Caco-2 (cell line): ENCODE data around the gene CENPP. TPM values are rescaled to one million over a fixed set of nuclear protein-coding genes. Genes with fewer than 3 reads are reported as not detected.

ENCODE experiments used
- BruUV-seq: library from RNA; stranded (reverse); fragments of 400-500 nt; replicated peaks from 2 replicates; lab custom pipeline; 2021; lab: Mats Ljungman, UMichigan
- CTCF ChIA-PET: fragments of 300-600 bp; sonication (Branson Sonifier 250); formaldehyde crosslinking; loops from one replicate; lab custom pipeline; 2022; ENCODE audit warnings: antibody characterized with exemption; lab: Charles Lee
- POLR2A ChIA-PET: fragments of 300-600 bp; sonication (Branson Sonifier 250); formaldehyde crosslinking; loops from one replicate; lab custom pipeline; 2022; ENCODE audit warnings: antibody characterized with exemption; lab: Charles Lee
- DNase-seq, 2 experiments: peaks; one replicate each; pipeline versions ENCODE4 v3.0.0 to v3.0.0-alpha.2; 2020 to 2022
- H3K27me3 ChIP-seq: replicated peaks from 2 replicates; pipeline ENCODE4 v1.6.0; 2011; ENCODE audit warnings: low read length; ENCODE audit not compliant: control insufficient read depth, insufficient read depth
- H3K36me3 ChIP-seq: 2 replicates; pipeline ENCODE4 v1.5.1; 2011; ENCODE audit warnings: low read length; ENCODE audit not compliant: control insufficient read depth, insufficient read depth
- H3K4me1 ChIP-seq: fragments of 250-450 bp; sonication (Bioruptor Pico); 2 replicates; pipeline ENCODE4 v1.5.1; 2020; ENCODE audit warnings: mild to moderate bottlenecking
- H3K4me3 ChIP-seq: 2 replicates; pipeline ENCODE4 v1.5.1; 2011; ENCODE audit warnings: low read depth, mild to moderate bottlenecking, control low read depth, low read length
- H3K9me3 ChIP-seq: fragments of 250-450 bp; sonication (Bioruptor Pico); 2 replicates; pipeline ENCODE4 v1.5.1; 2020; ENCODE audit warnings: mild to moderate bottlenecking, moderate library complexity
- H3K27ac Mint-ChIP-seq: one replicate; pipeline ENCODE4 v1.8.0; 2022; ENCODE audit warnings: mixed read lengths; ENCODE audit not compliant: unreplicated experiment
- H3K27me3 Mint-ChIP-seq: one replicate; pipeline ENCODE4 v1.8.0; 2022; ENCODE audit warnings: mixed read lengths; ENCODE audit not compliant: insufficient read depth, unreplicated experiment
- H3K36me3 Mint-ChIP-seq: one replicate; pipeline ENCODE4 v1.8.0; 2022; ENCODE audit warnings: mild to moderate bottlenecking, mixed read lengths; ENCODE audit not compliant: insufficient read depth, unreplicated experiment
- H3K4me1 Mint-ChIP-seq: one replicate; pipeline ENCODE4 v1.8.0; 2022; ENCODE audit warnings: low read depth, mixed read lengths; ENCODE audit not compliant: unreplicated experiment
- H3K4me3 Mint-ChIP-seq: one replicate; pipeline ENCODE4 v1.8.0; 2022; ENCODE audit warnings: mild to moderate bottlenecking, moderate library complexity, mixed read lengths; ENCODE audit not compliant: unreplicated experiment
- H3K9me3 Mint-ChIP-seq: one replicate; pipeline ENCODE4 v1.8.0; 2022; ENCODE audit warnings: mixed read lengths; ENCODE audit not compliant: unreplicated experiment
- CTCF ChIP-seq, 2 experiments: fragments of 200-600 bp in 1 of 2; IDR thresholded peaks; 1 replicate in 1 of 2; 2 replicates in 1 of 2; pipeline versions ENCODE4 v1.5.1 to v1.8.0; 2011 to 2022; ENCODE audit warnings: antibody characterized with exemption in 1 of 2, control low read depth in 1 of 2, inconsistent platforms in 1 of 2, low read depth in 1 of 2, low read length in 1 of 2, mild to moderate bottlenecking in 1 of 2, moderate library complexity in 1 of 2; ENCODE audit not compliant: insufficient read depth in 1 of 2, severe bottlenecking in 1 of 2, unreplicated experiment in 1 of 2
- intact Hi-C: fragments of 100-400 bp; cut with micrococcal nuclease; formaldehyde crosslinking; loops from one replicate; pipeline ENCODE4 v1.10.0; 2022; ENCODE audit not compliant: unreplicated experiment
- total RNA-seq: library from RNA; stranded (reverse); gene quantifications from 2 replicates; pipeline ENCODE4 v1.2.3, GENCODE V29; 2022

The CENPP gene
- total RNA-seq, 1 experiment from 2014 or later: 7.6 TPM

DNA sequence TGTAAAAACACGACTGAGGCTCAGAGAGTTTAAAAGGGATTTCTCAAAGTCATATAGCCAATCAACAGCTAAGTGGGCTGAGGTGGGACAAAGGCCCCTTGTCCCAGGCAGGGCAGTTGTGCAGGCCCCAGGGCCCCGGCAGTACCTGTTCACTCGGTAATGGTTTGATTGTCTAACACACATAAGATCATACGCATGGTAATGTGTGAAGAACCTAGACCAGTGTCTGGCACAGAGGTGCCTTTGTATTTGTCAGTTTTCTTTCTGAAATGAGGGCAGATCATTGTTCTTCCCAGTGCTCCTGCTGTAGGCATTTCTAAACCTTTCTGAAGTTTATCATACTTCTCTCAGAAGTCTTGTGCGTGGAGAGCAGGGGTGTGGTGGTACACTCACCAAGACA, 277.3 kb downstream of the CENPP start:
- ChIA-PET CTCF (no interaction called here), POLR2A (no interaction called here)
- Mint-ChIP-seq H3K27me3 (no peaks in the 10 kb centered on the region), H3K4me3 (no peak overlapping the region), H3K9me3 (no peaks in the 10 kb centered on the region), H3K27ac (no peak overlapping the region), H3K36me3 (no peaks in the 10 kb centered on the region), H3K4me1 (no peaks in the 10 kb centered on the region)
- intact Hi-C loops: no loop called here
- no peaks in the 10 kb centered on the region for H3K27me3 ChIP-seq
- no peak overlapping the region for H3K4me3 ChIP-seq
- H3K4me1 ChIP-seq: no peaks in the 10 kb centered on the region
- H3K36me3 ChIP-seq: no peaks in the 10 kb centered on the region
- BruUV-seq: no TSS peak
- no peak for TF ChIP-seq CTCF (IDR thresholded peaks at IDR 0.05; ENCODE audit: insufficient read depth in 1 of 2, low read depth in 1 of 2, low read length in 1 of 2, severe bottlenecking in 1 of 2, unreplicated experiment in 1 of 2)
- no peak for DNase-seq
- H3K9me3 ChIP-seq: no peaks in the 10 kb centered on the region

- H3K4me1 ChIP-seq: no peaks in the 10 kb centered on the region
- no TSS peak for BruUV-seq
- Mint-ChIP-seq H3K36me3 (no peaks in the 10 kb centered on the region), H3K9me3 (no peaks in the 10 kb centered on the region), H3K4me1 (no peaks in the 10 kb centered on the region), H3K27me3 (no peaks in the 10 kb centered on the region), H3K27ac (no peak overlapping the region), H3K4me3 (no peak overlapping the region)
- CTCF ChIA-PET: no interaction called here
- H3K27me3 ChIP-seq: no peaks in the 10 kb centered on the region
- POLR2A ChIA-PET: no interaction called here
- no peak overlapping the region for H3K4me3 ChIP-seq
- H3K36me3 ChIP-seq: no peaks in the 10 kb centered on the region
- intact Hi-C loops: no loop called here
- H3K9me3 ChIP-seq: no peaks in the 10 kb centered on the region
- no peak for DNase-seq
- no peak for TF ChIP-seq CTCF (IDR thresholded peaks at IDR 0.05; ENCODE audit: insufficient read depth in 1 of 2, low read depth in 1 of 2, low read length in 1 of 2, severe bottlenecking in 1 of 2, unreplicated experiment in 1 of 2)
Measured at GRCh38 chr9:92603990-92604389, 278.2 kb downstream of the CENPP start.

DNA sequence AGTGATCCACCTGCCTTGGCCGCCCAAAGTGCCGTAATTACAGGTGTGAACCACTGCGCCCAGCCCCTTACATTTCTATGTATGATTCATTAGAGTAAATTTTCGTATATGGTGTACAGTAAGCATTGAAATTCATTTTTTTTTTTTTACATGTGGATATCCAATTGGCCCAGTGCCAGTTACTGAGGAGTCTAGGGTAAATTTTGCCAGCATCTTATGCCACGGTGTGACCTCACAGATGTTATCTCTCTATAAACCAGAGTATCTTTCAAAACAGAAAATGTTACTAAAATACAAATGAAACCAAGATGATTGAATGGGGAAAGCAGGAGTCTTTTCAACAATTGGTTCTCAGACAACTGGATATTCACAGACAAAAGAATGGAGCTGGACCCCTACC, 279.5 kb downstream of the CENPP start:
- Mint-ChIP-seq H3K4me1 (no peaks in the 10 kb centered on the region), H3K27me3 (no peaks in the 10 kb centered on the region), H3K9me3 (no peaks in the 10 kb centered on the region), H3K4me3 (no peak overlapping the region), H3K36me3 (no peaks in the 10 kb centered on the region), H3K27ac (no peak overlapping the region)
- CTCF ChIA-PET: no interaction called here
- Histone ChIP-seq H3K4me1 (no peaks in the 10 kb centered on the region), H3K27me3 (no peaks in the 10 kb centered on the region), H3K36me3 (no peaks in the 10 kb centered on the region), H3K4me3 (no peak overlapping the region), H3K9me3 (no peaks in the 10 kb centered on the region)
- POLR2A ChIA-PET: no interaction called here
- intact Hi-C loops: no loop called here
- BruUV-seq: no TSS peak
- no peak for DNase-seq
- no peak for TF ChIP-seq CTCF (IDR thresholded peaks at IDR 0.05; ENCODE audit: insufficient read depth in 1 of 2, low read depth in 1 of 2, low read length in 1 of 2, severe bottlenecking in 1 of 2, unreplicated experiment in 1 of 2)
